Measurements from ENCODE around the gene ZSWIM1. TPM values are rescaled to one million over a fixed set of nuclear protein-coding genes. Genes with fewer than 3 reads are reported as not detected.

The ZSWIM1 gene
- total RNA-seq, 1 donor from 2014 or later, result 9.6 TPM

DNA sequence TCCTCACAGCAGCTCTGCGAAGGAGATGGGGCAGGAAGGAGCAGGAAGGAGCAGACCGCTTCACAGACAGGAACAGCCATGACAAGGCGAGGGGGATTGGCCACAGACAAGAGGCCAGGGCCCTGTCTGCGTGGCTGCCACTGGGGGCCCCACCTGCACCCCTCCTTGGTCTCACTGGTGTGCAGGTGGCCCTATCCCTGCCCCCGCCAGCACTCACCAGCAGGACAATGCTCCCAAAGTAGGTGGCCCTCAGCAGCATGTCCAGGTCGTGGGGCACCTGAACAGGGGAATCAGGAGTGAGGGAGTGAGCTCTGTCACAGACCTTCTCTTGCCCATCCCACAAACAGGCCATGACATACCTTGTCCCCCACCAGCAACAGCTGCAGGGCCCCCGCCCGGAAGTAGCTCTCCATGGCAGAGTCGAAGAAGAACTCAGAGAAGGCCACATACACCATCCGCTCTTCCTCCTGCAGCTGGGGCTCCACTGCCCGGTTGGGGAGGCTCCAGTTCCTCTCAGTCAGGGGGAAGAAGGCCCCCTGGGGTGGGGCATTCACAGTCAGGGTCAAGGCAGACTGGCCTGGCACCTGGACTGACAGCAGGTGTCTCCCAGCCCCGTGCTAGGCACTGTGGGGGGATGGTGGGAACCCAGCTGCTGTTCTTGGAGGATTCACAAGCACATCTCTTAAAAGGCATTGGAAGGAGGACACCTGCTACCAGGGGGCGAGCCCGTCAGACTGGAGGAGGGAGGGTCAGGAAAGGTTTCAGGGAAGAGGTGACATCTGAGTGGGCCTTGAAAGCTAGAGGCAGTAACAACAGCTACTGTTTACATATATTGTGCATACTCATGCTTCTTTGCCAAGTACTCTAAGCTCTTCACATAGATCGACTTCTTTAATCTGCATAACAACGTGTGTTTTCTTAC, 23.8 kb downstream of the ZSWIM1 start:
- ATAC-seq, result peak; percentile 5
- H3K4me3 ChIP-seq, result no peak overlapping the region
- peaks cover 12% of the 10 kb centered on the region for H3K36me3 ChIP-seq
- no peaks in the 10 kb centered on the region for H3K4me1 ChIP-seq
- H3K27me3 ChIP-seq, result no peaks in the 10 kb centered on the region
- TF ChIP-seq, protein P1, sequence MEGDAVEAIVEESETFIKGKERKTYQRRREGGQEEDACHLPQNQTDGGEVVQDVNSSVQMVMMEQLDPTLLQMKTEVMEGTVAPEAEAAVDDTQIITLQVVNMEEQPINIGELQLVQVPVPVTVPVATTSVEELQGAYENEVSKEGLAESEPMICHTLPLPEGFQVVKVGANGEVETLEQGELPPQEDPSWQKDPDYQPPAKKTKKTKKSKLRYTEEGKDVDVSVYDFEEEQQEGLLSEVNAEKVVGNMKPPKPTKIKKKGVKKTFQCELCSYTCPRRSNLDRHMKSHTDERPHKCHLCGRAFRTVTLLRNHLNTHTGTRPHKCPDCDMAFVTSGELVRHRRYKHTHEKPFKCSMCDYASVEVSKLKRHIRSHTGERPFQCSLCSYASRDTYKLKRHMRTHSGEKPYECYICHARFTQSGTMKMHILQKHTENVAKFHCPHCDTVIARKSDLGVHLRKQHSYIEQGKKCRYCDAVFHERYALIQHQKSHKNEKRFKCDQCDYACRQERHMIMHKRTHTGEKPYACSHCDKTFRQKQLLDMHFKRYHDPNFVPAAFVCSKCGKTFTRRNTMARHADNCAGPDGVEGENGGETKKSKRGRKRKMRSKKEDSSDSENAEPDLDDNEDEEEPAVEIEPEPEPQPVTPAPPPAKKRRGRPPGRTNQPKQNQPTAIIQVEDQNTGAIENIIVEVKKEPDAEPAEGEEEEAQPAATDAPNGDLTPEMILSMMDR (IDR thresholded peaks at IDR 0.05), result no peak
- no peaks in the 10 kb centered on the region for H3K9me3 ChIP-seq
- intact Hi-C loops (cut with DNase I), result no loop called here
- H3K27ac ChIP-seq, result no peak overlapping the region
- DNase-seq, result no peak

DNA sequence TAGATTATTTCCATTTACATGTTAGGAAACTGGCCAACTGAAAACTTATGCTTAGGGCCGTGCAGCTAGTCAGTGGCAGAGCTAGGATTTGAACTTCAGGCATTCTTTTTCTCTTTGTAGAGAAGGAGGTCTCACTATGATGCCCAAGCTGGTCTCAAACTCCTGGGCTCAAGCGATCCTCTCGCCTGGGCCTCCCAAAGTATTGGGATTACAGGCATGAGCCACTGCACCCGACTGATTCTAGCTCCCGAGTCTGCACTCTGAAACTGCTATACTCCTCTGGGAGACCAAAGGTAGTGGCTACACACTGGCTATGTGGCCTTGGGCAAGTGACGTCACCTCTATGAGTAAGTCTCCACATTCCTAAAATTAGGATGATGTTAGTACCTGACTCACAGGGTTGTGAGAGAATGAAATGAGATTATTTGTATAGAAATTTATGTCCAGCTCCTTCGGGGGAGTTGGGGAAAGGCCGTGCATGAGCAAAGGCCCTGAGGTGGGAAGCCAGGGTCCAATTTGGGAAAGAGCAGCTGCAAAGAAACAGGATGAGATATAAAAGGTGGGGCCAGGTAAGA, 24.6 kb downstream of the ZSWIM1 start:
- Histone ChIP-seq H3K27me3 (no peaks in the 10 kb centered on the region), H3K9me3 (no peaks in the 10 kb centered on the region), H3K36me3 (peaks cover 6% of the 10 kb centered on the region), H3K27ac (no peak overlapping the region), H3K4me1 (no peaks in the 10 kb centered on the region), H3K4me3 (no peak overlapping the region)
- TF ChIP-seq, protein P1 (IDR thresholded peaks at IDR 0.05), result no peak
- DNase-seq (no peak), ATAC-seq (no peak)
- intact Hi-C loops (cut with DNase I), result no loop called here

DNA sequence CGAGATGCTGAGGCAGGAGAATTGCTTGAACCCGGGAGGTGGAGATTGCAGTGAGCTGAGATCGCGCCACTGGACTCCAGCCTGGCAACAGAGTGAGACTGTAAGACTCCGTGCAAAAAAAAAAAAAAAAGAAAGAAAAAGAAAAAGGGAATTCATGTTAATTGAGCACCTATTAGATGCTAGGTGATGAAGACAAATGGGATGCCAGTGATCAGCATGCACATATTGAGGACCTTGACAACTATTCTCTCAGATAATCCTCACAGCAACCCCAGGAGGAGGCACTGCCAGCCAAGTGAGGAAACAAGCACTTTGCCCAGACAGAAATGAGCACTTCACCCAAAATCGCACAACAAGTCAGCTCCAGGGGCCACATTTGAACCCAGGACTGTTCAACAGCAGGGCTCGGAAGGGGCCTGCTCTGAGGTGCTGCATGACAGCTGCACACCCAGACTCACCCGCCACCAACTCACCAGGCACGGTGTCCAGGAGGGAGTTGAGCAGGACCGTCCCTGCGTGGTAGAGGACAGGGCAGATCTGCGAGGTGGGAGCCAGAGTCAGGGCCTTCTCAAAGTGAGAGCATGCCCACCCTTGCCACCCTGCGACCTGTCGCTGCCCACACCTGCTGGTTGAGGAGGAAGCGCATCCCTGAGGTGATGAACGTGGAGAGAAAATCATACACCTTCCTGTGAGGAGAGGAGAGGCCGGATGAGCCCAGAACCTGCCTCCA, 26.4 kb downstream of the ZSWIM1 start:
- Histone ChIP-seq H3K36me3 (no peaks in the 10 kb centered on the region), H3K27me3 (no peaks in the 10 kb centered on the region), H3K4me3 (no peak overlapping the region), H3K27ac (no peak overlapping the region), H3K4me1 (peaks cover 12% of the 10 kb centered on the region), H3K9me3 (no peaks in the 10 kb centered on the region)
- DNase-seq, result no peak
- no peak for ATAC-seq
- intact Hi-C loops (cut with DNase I), result no loop called here
- TF ChIP-seq, protein P1 (IDR thresholded peaks at IDR 0.05), result no peak

DNA sequence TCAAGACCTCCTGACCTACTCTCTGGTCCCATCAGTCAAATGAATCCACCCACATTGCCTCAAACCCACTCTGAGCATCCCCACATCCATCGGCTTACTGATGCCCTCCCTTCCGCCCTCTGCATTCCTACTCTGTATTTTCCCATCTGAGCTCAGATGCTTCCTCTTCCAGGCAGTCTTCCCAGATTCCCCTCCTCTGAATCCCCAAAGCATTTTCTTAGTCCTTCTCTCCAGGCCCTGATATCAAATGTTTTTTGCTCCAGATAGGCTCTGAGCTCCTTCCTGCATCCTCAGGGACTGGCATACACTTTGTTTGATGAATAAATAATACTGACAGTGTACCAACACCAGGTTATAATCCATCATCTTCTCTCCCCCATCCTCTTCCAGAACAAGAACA, 27.1 kb downstream of the ZSWIM1 start:
- ATAC-seq (no peak), DNase-seq (no peak)

DNA sequence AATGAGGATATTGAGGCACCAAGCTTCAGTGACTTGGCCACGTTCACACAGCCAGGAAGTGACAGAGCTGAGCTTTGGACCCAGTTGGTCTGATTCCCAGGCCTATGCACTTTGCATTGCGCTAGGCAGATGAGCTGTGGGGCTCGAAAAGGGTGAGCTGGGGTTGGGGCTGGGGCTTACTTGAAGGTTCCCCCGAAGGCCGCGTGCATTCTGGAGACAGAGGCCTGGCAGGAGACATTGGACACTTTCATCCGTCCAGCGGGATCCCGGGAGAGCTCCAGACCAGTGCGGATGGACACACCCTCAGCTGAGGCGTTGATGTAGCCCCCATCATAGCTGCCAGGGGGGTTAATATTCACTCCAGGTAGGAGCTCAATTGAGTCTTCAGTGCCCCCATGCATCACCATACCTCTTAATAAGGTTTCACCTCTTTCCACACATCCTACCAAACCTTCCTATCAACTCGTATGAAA, 28.3 kb downstream of the ZSWIM1 start:
- DNase-seq (no peak), ATAC-seq (no peak)
- no peak overlapping the region for H3K27ac ChIP-seq
- TF ChIP-seq, protein P1 (IDR thresholded peaks at IDR 0.05), result no peak
- intact Hi-C loops (cut with DNase I), result no loop called here
- H3K36me3 ChIP-seq, result no peaks in the 10 kb centered on the region
- H3K4me3 ChIP-seq, result no peak overlapping the region
- no peaks in the 10 kb centered on the region for H3K9me3 ChIP-seq
- H3K27me3 ChIP-seq, result no peaks in the 10 kb centered on the region
- peaks cover 19% of the 10 kb centered on the region for H3K4me1 ChIP-seq

More for the DNA sequence above, 27.1 kb downstream of the ZSWIM1 start:
- TF ChIP-seq, protein P1 (IDR thresholded peaks at IDR 0.05), result no peak
- H3K36me3 ChIP-seq, result no peaks in the 10 kb centered on the region
- no peaks in the 10 kb centered on the region for H3K27me3 ChIP-seq
- no peak overlapping the region for H3K4me3 ChIP-seq
- no peaks in the 10 kb centered on the region for H3K9me3 ChIP-seq
- H3K27ac ChIP-seq, result no peak overlapping the region
- H3K4me1 ChIP-seq, result peaks cover 15% of the 10 kb centered on the region
- intact Hi-C loops (cut with DNase I), result no loop called here
